GM18873 (cell line): ENCODE results near the gene GOLT1B.

ENCODE experiments used
- ATAC-seq: cut with Tn5 transposase; IDR thresholded peaks from one replicate; pipeline ENCODE4 v1.9.1; 2021; ENCODE audit warnings: mild to moderate bottlenecking, moderate library complexity, moderate number of reproducible peaks; ENCODE audit not compliant: unreplicated experiment, low FRiP score

Gene GOLT1B

GRCh38 chr12:21559855-21560569 lies 58.4 kb downstream of the GOLT1B start:
- ATAC-seq, result no peak

- ATAC-seq, result no peak
Observed at GRCh38 chr12:21561158-21561557, 59.6 kb downstream of the GOLT1B start.

GRCh38 chr12:21562859-21563258 lies 61.3 kb downstream of the GOLT1B start:
- ATAC-seq, result no peak

GRCh38 chr12:21566223-21566906 lies 64.8 kb downstream of the GOLT1B start:
- ATAC-seq, result no peak

GRCh38 chr12:21566907-21567394 lies 65.4 kb downstream of the GOLT1B start:
- ATAC-seq, result no peak
